OCI-LY3 (cell line): ENCODE data around the gene KDM4C.

Source experiments
- H2AFZ ChIP-seq: fragments of 200-600, 300-600 bp; shearing (Covaris generic); 2 replicates; pipeline ENCODE4 v1.6.0; 2014; ENCODE audit warnings: antibody characterized with exemption, low read depth, low read length
- H3K27ac ChIP-seq: fragments of 200-600, 300-600 bp; sonication (generic); 2 replicates; pipeline ENCODE4 v1.5.1; 2014; ENCODE audit warnings: mild to moderate bottlenecking, low read length, moderate library complexity, mixed read lengths
- H3K27me3 ChIP-seq: fragments of 200-600, 300-600 bp; sonication (generic); 2 replicates; pipeline ENCODE4 v1.6.1; 2014; ENCODE audit warnings: low read depth, low read length, mixed read lengths
- H3K36me3 ChIP-seq: fragments of 200-600, 300-600 bp; sonication (generic); replicated peaks from 2 replicates; pipeline ENCODE3; 2014; ENCODE audit warnings: low read depth, low read length, mixed read lengths
- H3K4me1 ChIP-seq: fragments of 300-600, 200-600 bp; sonication (generic); 2 replicates; pipeline ENCODE4 v1.6.1; 2014; ENCODE audit warnings: low read length, mixed read lengths
- H3K4me2 ChIP-seq: fragments of 200-600, 300-600 bp; sonication (generic); 2 replicates; pipeline ENCODE4 v1.6.1; 2014; ENCODE audit warnings: low read length, mixed read lengths
- H3K4me3 ChIP-seq: fragments of 300-600, 200-600 bp; sonication (generic); 2 replicates; pipeline ENCODE4 v1.5.1; 2014; ENCODE audit warnings: antibody characterized with exemption, mild to moderate bottlenecking, low read length, moderate library complexity
- H3K79me2 ChIP-seq: fragments of 300-600, 200-600 bp; shearing (Covaris generic); 2 replicates; pipeline ENCODE4 v1.6.1; 2014; ENCODE audit warnings: mild to moderate bottlenecking, low read length, mixed read lengths
- H3K9ac ChIP-seq: fragments of 300-600, 200-600 bp; shearing (Covaris generic); 2 replicates; pipeline ENCODE4 v1.6.0; 2014; ENCODE audit warnings: mild to moderate bottlenecking, low read length, moderate library complexity
- H3K9me3 ChIP-seq: fragments of 200-600, 300-600 bp; shearing (Covaris generic); 2 replicates; pipeline ENCODE4 v1.6.1; 2014; ENCODE audit warnings: low read length, mixed read lengths; ENCODE audit not compliant: insufficient read depth
- H4K20me1 ChIP-seq: fragments of 200-600, 300-600 bp; sonication (generic); 2 replicates; pipeline ENCODE4 v1.6.1; 2016; ENCODE audit warnings: low read length, mixed read lengths; ENCODE audit not compliant: insufficient read depth
- EZH2phosphoT487 ChIP-seq: fragments of 200-600 bp; shearing (Covaris generic); IDR thresholded peaks from 2 replicates; pipeline ENCODE4 v1.6.1; 2018; ENCODE audit warnings: antibody characterized with exemption, mixed run types, low read depth
- TF ChIP-seq, protein P1 (sequence below): fragments of 200-600, 300-600 bp; sonication (generic); IDR thresholded peaks from 2 replicates; pipeline ENCODE4 v1.5.1; 2014; ENCODE audit warnings: antibody characterized with exemption, low read length, low read depth

Gene KDM4C

GRCh38 chr9:6897898-6898302 is 140.1 kb downstream of the KDM4C start:
- no peak overlapping the region for H3K9ac ChIP-seq
- no peak overlapping the region for H3K4me2 ChIP-seq

DNA sequence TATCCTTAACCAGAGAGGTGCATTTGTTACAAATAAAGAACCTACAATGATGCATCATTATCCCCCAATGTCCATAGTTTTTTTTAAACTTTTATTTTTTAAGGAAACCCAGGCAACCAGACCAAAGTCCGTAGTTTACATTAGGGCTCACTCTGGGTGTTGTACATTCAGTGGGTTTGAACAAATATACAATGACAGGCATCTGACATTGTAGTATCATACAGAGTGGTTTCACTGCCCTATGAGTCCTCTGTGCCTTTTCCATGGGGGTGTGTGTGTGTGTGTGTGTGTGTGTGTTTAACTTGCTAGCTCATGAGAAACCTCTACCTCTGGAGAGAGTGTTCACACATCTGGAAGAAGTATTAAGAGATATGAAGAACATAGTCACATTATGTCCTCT is 141.5 kb downstream of the KDM4C start:
- H3K27ac ChIP-seq: no peak overlapping the region
- H3K9ac ChIP-seq: no peak overlapping the region
- 0 out of 2 replicates have a peak, but pooled peaks cover 3% of the 10 kb centered on the region for H3K27me3 ChIP-seq
- no peaks in the 10 kb centered on the region for H3K9me3 ChIP-seq
- no peaks in the 10 kb centered on the region for H3K79me2 ChIP-seq
- H3K4me1 ChIP-seq: peaks cover 12% of the 10 kb centered on the region
- no peak overlapping the region for H2AFZ ChIP-seq
- H4K20me1 ChIP-seq: peaks cover 77% of the 10 kb centered on the region
- H3K4me2 ChIP-seq: no peak overlapping the region
- TF ChIP-seq, protein P1, sequence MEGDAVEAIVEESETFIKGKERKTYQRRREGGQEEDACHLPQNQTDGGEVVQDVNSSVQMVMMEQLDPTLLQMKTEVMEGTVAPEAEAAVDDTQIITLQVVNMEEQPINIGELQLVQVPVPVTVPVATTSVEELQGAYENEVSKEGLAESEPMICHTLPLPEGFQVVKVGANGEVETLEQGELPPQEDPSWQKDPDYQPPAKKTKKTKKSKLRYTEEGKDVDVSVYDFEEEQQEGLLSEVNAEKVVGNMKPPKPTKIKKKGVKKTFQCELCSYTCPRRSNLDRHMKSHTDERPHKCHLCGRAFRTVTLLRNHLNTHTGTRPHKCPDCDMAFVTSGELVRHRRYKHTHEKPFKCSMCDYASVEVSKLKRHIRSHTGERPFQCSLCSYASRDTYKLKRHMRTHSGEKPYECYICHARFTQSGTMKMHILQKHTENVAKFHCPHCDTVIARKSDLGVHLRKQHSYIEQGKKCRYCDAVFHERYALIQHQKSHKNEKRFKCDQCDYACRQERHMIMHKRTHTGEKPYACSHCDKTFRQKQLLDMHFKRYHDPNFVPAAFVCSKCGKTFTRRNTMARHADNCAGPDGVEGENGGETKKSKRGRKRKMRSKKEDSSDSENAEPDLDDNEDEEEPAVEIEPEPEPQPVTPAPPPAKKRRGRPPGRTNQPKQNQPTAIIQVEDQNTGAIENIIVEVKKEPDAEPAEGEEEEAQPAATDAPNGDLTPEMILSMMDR: no peak
- TF ChIP-seq EZH2phosphoT487: no peak
- no peak overlapping the region for H3K4me3 ChIP-seq
- H3K36me3 ChIP-seq: no peaks in the 10 kb centered on the region

More at GRCh38 chr9:6897898-6898302, 140.1 kb downstream of the KDM4C start:
- H2AFZ ChIP-seq: no peak overlapping the region
- peaks cover 5% of the 10 kb centered on the region for H3K36me3 ChIP-seq
- no peak overlapping the region for H3K4me3 ChIP-seq
- H3K4me1 ChIP-seq: peaks cover 24% of the 10 kb centered on the region
- H3K27ac ChIP-seq: no peak overlapping the region
- no peaks in the 10 kb centered on the region for H3K79me2 ChIP-seq
- TF ChIP-seq, protein P1: no peak
- TF ChIP-seq EZH2phosphoT487: no peak
- H3K9me3 ChIP-seq: no peaks in the 10 kb centered on the region
- H3K27me3 ChIP-seq: 0 out of 2 replicates have a peak, but pooled peaks cover 3% of the 10 kb centered on the region
- H4K20me1 ChIP-seq: peaks cover 88% of the 10 kb centered on the region

DNA sequence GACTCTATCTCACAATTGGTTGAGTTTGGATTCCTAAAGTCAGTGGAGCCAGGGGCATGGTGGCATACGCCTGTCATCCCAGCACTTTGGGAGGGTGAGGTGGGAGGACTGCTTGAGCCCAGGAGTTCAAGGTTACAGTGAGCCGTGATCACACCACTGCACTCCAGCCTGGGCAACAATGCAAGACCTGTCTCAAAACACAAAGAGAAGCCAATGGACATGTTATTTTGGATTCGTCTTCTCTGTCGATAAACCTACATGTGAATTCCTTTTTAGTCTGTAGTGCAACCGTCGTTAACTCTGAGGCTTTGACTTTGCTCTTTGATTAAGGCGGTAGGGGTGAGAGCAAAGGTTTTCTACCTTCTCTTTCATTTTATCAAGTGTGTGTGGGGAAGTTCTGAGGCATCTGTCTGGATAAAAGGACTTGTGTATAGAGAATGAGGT is 142.7 kb downstream of the KDM4C start:
- no peaks in the 10 kb centered on the region for H3K36me3 ChIP-seq
- H3K79me2 ChIP-seq: no peaks in the 10 kb centered on the region
- H3K9me3 ChIP-seq: no peaks in the 10 kb centered on the region
- no peak overlapping the region for H3K27ac ChIP-seq
- H2AFZ ChIP-seq: no peak overlapping the region
- H3K9ac ChIP-seq: no peak overlapping the region
- no peaks in the 10 kb centered on the region for H3K27me3 ChIP-seq
- H4K20me1 ChIP-seq: peaks cover 70% of the 10 kb centered on the region
- no peak overlapping the region for H3K4me3 ChIP-seq
- H3K4me2 ChIP-seq: no peak overlapping the region
- no peak for TF ChIP-seq EZH2phosphoT487
- TF ChIP-seq, protein P1: no peak
- peaks cover 9% of the 10 kb centered on the region for H3K4me1 ChIP-seq

DNA sequence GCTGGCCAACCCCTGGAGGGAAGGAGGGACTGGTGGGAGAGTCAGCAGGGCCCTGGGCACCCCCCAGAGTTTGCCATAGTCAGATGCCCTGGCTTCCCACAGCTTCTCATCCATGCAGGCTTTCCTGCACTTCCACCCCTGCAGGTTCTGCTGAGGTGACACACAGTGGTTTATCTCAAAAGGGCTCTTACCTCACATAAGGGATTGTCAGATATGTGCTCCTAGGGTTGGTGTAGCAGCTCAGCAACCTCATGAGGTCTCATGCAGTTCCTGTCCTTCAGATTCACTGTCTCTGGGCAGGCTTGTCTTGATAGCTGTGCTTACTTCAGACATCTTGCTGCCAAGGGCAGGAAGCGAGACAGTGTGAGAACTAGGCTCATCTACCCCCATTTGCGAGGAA is 143.4 kb downstream of the KDM4C start:
- Histone ChIP-seq H3K36me3 (no peaks in the 10 kb centered on the region), H4K20me1 (peaks cover 63% of the 10 kb centered on the region), H3K9me3 (no peaks in the 10 kb centered on the region), H3K4me1 (peaks cover 9% of the 10 kb centered on the region), H3K4me2 (no peak overlapping the region), H3K4me3 (no peak overlapping the region), H3K79me2 (no peaks in the 10 kb centered on the region), H3K27me3 (no peaks in the 10 kb centered on the region), H3K9ac (no peak overlapping the region), H2AFZ (no peak overlapping the region), H3K27ac (no peak overlapping the region)
- TF ChIP-seq, protein P1: no peak
- no peak for TF ChIP-seq EZH2phosphoT487
